Upper lobe of left lung (tissue), 4 donors: ENCODE data around the gene CCL19.

Experiments
- CTCF ChIP-seq, 6 experiments: fragments of 450-650 bp in 4 of 6; fragments of 200-600 bp in 2 of 6; sonication (generic) in 2 of 6; IDR thresholded peaks; one replicate each; pipeline ENCODE4 v1.5.1; 2016 to 2019; ENCODE audit warnings: antibody characterized with exemption in 6 of 6
- EP300 ChIP-seq, 4 donors: sonication (generic); formaldehyde crosslinking; IDR thresholded peaks; one replicate each; pipeline ENCODE4 v1.5.1; 2017; ENCODE audit warnings: antibody characterized with exemption in 4 of 4, control low read depth in 2 of 4
- POLR2A ChIP-seq, 4 donors: fragments of 450-650 bp; IDR thresholded peaks; one replicate each; pipeline ENCODE4 v1.5.1; 2016 to 2017; ENCODE audit warnings: antibody characterized with exemption in 4 of 4, mild to moderate bottlenecking in 2 of 4
- POLR2AphosphoS5 ChIP-seq, 2 donors: sonication (generic); formaldehyde crosslinking; IDR thresholded peaks; one replicate each; pipeline ENCODE4 v1.5.1; 2017; ENCODE audit warnings: antibody characterized with exemption in 2 of 2

GRCh38 chr9:34685591-34685990, 5.5 kb downstream of the CCL19 start:
- no peak for TF ChIP-seq POLR2AphosphoS5 (IDR thresholded peaks at IDR 0.05)
- no peak for TF ChIP-seq POLR2A (IDR thresholded peaks at IDR 0.05)
- no peak for TF ChIP-seq CTCF (IDR thresholded peaks at IDR 0.05)
- no peak for TF ChIP-seq EP300 (IDR thresholded peaks at IDR 0.05)
